Measurements from ENCODE around the gene SLC43A2. TPM values are rescaled to one million over a fixed set of nuclear protein-coding genes. Genes with fewer than 3 reads are reported as not detected.
A peak's percentile ranks its signal among the peaks of the same experiment; 100 is the strongest.

Gene SLC43A2
- polyA plus RNA-seq, 1 donor from 2014 or later, result 60.1 TPM

DNA sequence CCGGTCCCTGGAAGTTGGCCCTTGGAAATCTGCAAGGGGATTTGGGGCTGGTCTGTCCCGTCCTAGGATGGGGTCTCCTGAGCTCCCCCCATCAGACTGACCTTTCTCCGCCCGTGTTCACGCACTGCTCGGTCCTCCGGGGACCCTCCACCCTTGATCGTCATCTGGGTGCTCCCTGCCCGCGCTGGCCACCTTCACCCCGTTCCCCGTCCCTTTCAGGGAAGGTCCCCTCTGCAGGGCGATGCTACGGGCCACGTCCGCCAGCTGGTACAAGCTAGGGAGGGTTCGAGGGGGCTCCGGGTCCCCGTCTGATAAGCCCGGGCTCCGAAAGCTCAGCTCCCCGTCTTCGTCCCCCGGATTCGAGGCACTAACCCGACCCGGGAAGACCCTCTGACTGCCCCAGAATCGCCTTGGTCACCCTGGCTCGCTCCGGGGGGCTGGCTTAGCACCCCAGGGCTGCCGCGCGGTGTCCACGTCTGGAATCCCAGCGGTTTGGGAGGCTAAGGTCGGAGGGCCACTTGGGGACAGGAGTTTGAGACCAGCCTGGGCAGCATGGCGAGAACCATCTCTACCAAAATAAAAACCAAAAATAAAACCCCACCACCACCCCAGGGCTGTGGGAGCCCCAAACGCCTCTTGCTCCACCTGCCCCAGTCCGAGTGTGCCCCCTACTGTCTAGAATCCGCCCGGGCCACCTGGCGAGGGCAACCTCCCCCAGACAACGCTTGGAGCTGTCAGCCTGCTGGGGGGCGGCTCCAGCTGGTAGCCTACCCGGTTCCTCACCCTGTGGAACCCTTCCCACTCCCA is 1.1 kb upstream of the SLC43A2 start:
- Histone ChIP-seq H3K27ac (ENCODE audit: low read length) (peak overlapping the region; percentile 99), H3K79me2 (replicated peaks; ENCODE audit: insufficient read depth, low read length) (peaks cover 34% of the 10 kb centered on the region), H3K4me3 (ENCODE audit: low read length) (peak overlapping the region; percentile 96), H3K9me2 (ENCODE audit: insufficient read depth, low read length) (no peaks in the 10 kb centered on the region), H2AFZ (ENCODE audit: low read depth, low read length) (peak overlapping the region; percentile 69), H4K20me1 (ENCODE audit: insufficient read depth) (no peaks in the 10 kb centered on the region), H3K9me3 (ENCODE audit: low read length) (no peaks in the 10 kb centered on the region), H3F3A (ENCODE audit: insufficient read depth, low read length, poor library complexity, severe bottlenecking) (no peaks in the 10 kb centered on the region), H3K36me3 (ENCODE audit: insufficient read depth, low read length) (peaks cover 6% of the 10 kb centered on the region), H3K27me3 (ENCODE audit: insufficient read depth, low read depth, low read length) (no peaks in the 10 kb centered on the region), H3K4me2 (ENCODE audit: low read length) (peak overlapping the region; percentile 62), H3K9ac (ENCODE audit: low read length) (peak overlapping the region; percentile 99)
- TF ChIP-seq, protein P1, sequence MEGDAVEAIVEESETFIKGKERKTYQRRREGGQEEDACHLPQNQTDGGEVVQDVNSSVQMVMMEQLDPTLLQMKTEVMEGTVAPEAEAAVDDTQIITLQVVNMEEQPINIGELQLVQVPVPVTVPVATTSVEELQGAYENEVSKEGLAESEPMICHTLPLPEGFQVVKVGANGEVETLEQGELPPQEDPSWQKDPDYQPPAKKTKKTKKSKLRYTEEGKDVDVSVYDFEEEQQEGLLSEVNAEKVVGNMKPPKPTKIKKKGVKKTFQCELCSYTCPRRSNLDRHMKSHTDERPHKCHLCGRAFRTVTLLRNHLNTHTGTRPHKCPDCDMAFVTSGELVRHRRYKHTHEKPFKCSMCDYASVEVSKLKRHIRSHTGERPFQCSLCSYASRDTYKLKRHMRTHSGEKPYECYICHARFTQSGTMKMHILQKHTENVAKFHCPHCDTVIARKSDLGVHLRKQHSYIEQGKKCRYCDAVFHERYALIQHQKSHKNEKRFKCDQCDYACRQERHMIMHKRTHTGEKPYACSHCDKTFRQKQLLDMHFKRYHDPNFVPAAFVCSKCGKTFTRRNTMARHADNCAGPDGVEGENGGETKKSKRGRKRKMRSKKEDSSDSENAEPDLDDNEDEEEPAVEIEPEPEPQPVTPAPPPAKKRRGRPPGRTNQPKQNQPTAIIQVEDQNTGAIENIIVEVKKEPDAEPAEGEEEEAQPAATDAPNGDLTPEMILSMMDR (IDR thresholded peaks at IDR 0.05; ENCODE audit: poor library complexity, severe bottlenecking), result peak; percentile 31
- TF ChIP-seq MXI1 (conservative IDR thresholded peaks at IDR 0.05; ENCODE audit: poor library complexity, severe bottlenecking), result no peak

DNA sequence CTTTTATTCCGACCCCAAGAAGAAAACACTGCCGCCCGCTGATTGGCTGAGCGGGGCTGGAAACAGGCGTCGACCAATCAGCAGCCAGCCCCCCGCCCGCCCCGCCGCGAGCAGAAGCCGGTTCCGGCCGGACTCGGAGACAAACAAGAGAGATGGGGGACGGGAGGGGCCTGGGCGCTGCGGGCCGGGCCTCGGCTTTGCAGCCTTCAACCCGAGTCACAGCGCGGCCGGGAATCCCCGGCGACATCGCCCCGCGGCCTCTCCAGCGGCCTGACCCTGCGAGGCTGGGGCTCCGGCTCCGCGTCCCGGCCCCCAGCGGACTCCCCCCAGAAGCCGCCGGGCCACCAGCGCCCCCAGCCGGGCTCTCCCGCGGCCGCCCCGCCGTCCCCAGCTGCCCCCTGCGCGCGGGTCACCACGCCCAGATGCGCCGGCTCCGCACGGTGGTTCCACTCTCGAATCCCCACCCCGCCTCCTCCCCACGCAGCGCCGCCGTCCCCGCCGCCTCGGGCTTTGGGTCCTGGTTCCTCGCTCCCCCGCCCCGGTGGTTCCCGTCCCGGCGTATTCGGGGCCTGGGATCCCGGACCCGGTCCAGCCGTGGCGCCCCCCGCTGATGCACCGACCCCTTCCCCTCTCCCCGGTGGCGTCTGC is 346 bp upstream of the SLC43A2 start:
- no peaks in the 10 kb centered on the region for H3F3A ChIP-seq (ENCODE audit: insufficient read depth, low read length, poor library complexity, severe bottlenecking)
- no peaks in the 10 kb centered on the region for H4K20me1 ChIP-seq (ENCODE audit: insufficient read depth)
- no peaks in the 10 kb centered on the region for H3K9me3 ChIP-seq (ENCODE audit: low read length)
- H3K4me2 ChIP-seq (ENCODE audit: low read length), result peak overlapping the region; percentile 62
- peak overlapping the region; percentile 99 for H3K9ac ChIP-seq (ENCODE audit: low read length)
- peaks cover 11% of the 10 kb centered on the region for H3K36me3 ChIP-seq (ENCODE audit: insufficient read depth, low read length)
- peak overlapping the region; percentile 69 for H2AFZ ChIP-seq (ENCODE audit: low read depth, low read length)
- H3K9me2 ChIP-seq (ENCODE audit: insufficient read depth, low read length), result no peaks in the 10 kb centered on the region
- TF ChIP-seq EP300 (conservative IDR thresholded peaks at IDR 0.05; ENCODE audit: poor library complexity, severe bottlenecking), result peak; percentile 73
- TF ChIP-seq, protein P2, sequence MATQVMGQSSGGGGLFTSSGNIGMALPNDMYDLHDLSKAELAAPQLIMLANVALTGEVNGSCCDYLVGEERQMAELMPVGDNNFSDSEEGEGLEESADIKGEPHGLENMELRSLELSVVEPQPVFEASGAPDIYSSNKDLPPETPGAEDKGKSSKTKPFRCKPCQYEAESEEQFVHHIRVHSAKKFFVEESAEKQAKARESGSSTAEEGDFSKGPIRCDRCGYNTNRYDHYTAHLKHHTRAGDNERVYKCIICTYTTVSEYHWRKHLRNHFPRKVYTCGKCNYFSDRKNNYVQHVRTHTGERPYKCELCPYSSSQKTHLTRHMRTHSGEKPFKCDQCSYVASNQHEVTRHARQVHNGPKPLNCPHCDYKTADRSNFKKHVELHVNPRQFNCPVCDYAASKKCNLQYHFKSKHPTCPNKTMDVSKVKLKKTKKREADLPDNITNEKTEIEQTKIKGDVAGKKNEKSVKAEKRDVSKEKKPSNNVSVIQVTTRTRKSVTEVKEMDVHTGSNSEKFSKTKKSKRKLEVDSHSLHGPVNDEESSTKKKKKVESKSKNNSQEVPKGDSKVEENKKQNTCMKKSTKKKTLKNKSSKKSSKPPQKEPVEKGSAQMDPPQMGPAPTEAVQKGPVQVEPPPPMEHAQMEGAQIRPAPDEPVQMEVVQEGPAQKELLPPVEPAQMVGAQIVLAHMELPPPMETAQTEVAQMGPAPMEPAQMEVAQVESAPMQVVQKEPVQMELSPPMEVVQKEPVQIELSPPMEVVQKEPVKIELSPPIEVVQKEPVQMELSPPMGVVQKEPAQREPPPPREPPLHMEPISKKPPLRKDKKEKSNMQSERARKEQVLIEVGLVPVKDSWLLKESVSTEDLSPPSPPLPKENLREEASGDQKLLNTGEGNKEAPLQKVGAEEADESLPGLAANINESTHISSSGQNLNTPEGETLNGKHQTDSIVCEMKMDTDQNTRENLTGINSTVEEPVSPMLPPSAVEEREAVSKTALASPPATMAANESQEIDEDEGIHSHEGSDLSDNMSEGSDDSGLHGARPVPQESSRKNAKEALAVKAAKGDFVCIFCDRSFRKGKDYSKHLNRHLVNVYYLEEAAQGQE (IDR thresholded peaks at IDR 0.05; ENCODE audit: borderline replicate concordance), result peak; percentile 66
- TF ChIP-seq, protein P1 (IDR thresholded peaks at IDR 0.05; ENCODE audit: poor library complexity, severe bottlenecking), result peak; percentile 58
- peak; percentile 38 for TF ChIP-seq RAD21 (conservative IDR thresholded peaks at IDR 0.05)
- peak; percentile 90 for TF ChIP-seq POLR2AphosphoS5 (IDR thresholded peaks at IDR 0.05)
- no peak for TF ChIP-seq SMC3 (conservative IDR thresholded peaks at IDR 0.05; ENCODE audit: poor library complexity)
- TF ChIP-seq TAF1 (IDR thresholded peaks at IDR 0.05; ENCODE audit: low read depth), result peak; percentile 76
- TF ChIP-seq EZH2 (IDR thresholded peaks at IDR 0.05; ENCODE audit: borderline replicate concordance, insufficient read depth, low read length, poor library complexity, severe bottlenecking), result no peak
- TF ChIP-seq MXI1 (conservative IDR thresholded peaks at IDR 0.05; ENCODE audit: poor library complexity, severe bottlenecking), result no peak
- H3K27ac ChIP-seq (ENCODE audit: low read length), result peak overlapping the region; percentile 99
- H3K4me3 ChIP-seq (ENCODE audit: low read length), result peak overlapping the region; percentile 96
- peaks cover 40% of the 10 kb centered on the region for H3K79me2 ChIP-seq (replicated peaks; ENCODE audit: insufficient read depth, low read length)
- no peaks in the 10 kb centered on the region for H3K27me3 ChIP-seq (ENCODE audit: insufficient read depth, low read depth, low read length)
